OCI-LY1 (cell line): Measurements from ENCODE around the gene SARS1.

Experiments
- H2AFZ ChIP-seq: fragments of 200-600 bp; sonication (generic), shearing (Covaris generic); 2 replicates; pipeline ENCODE4 v1.6.0; 2014; ENCODE audit warnings: antibody characterized with exemption, mild to moderate bottlenecking, low read length
- H3F3A ChIP-seq: fragments of 200-600 bp; sonication (generic), shearing (Covaris generic); 2 replicates; pipeline ENCODE4 v1.6.0; 2014; ENCODE audit warnings: mild to moderate bottlenecking, antibody characterized with exemption, low read length, moderate library complexity; ENCODE audit not compliant: insufficient read depth
- H3K27ac ChIP-seq: fragments of 200-600 bp; sonication (generic); 2 replicates; pipeline ENCODE4 v1.5.1; 2014; ENCODE audit warnings: low read length, mixed run types, mild to moderate bottlenecking, low read depth; ENCODE audit not compliant: poor library complexity, severe bottlenecking
- H3K27me3 ChIP-seq: fragments of 200-600 bp; sonication (generic); 2 replicates; pipeline ENCODE4 v1.6.0; 2014; ENCODE audit warnings: antibody characterized with exemption, mild to moderate bottlenecking, low read length, moderate library complexity; ENCODE audit not compliant: insufficient read depth
- H3K36me3 ChIP-seq: fragments of 200-600 bp; sonication (generic); 2 replicates; pipeline ENCODE4 v1.6.1; 2014; ENCODE audit warnings: mild to moderate bottlenecking, antibody characterized with exemption, low read length, moderate library complexity, mixed read lengths; ENCODE audit not compliant: insufficient read depth
- H3K4me1 ChIP-seq: fragments of 200-600 bp; sonication (generic); 2 replicates; pipeline ENCODE4 v1.5.1; 2014; ENCODE audit warnings: mild to moderate bottlenecking, low read length, moderate library complexity; ENCODE audit not compliant: insufficient read depth, severe bottlenecking
- H3K4me2 ChIP-seq: fragments of 200-600 bp; sonication (generic), shearing (Covaris generic); 2 replicates; pipeline ENCODE4 v1.6.1; 2014; ENCODE audit warnings: low read length
- H3K4me3 ChIP-seq: fragments of 200-600 bp; sonication (generic); 2 replicates; pipeline ENCODE4 v1.5.1; 2014; ENCODE audit warnings: low read length, low read depth, mild to moderate bottlenecking, mixed read lengths; ENCODE audit not compliant: poor library complexity, severe bottlenecking
- H3K79me2 ChIP-seq: fragments of 200-600 bp; shearing (Covaris generic); 2 replicates; pipeline ENCODE4 v1.6.1; 2016; ENCODE audit warnings: mixed run types, low read length, mixed read lengths; ENCODE audit not compliant: insufficient read depth
- H3K9ac ChIP-seq: fragments of 200-600 bp; sonication (generic), shearing (Covaris generic); 2 replicates; pipeline ENCODE4 v1.6.1; 2014; ENCODE audit warnings: mild to moderate bottlenecking, low read length, mixed read lengths
- H3K9me2 ChIP-seq: fragments of 200-600 bp; sonication (generic), shearing (Covaris generic); 2 replicates; pipeline ENCODE4 v1.6.1; 2014; ENCODE audit warnings: low read depth, mild to moderate bottlenecking, low read length, mixed read lengths
- H3K9me3 ChIP-seq: fragments of 200-600 bp; shearing (Covaris generic); 2 replicates; pipeline ENCODE4 v1.6.1; 2014; ENCODE audit warnings: low read length, mixed read lengths
- H4K20me1 ChIP-seq: fragments of 200-600 bp; sonication (generic), shearing (Covaris generic); 2 replicates; pipeline ENCODE4 v1.6.0; 2016; ENCODE audit warnings: mild to moderate bottlenecking, low read length; ENCODE audit not compliant: insufficient read depth
- EZH2 ChIP-seq: fragments of 200-600 bp; sonication (generic), shearing (Covaris generic); IDR thresholded peaks from 2 replicates; pipeline ENCODE4 v1.8.0; 2017; ENCODE audit warnings: borderline replicate concordance, mixed run types, mild to moderate bottlenecking, antibody characterized with exemption, low read length, moderate library complexity, mixed read lengths
- TF ChIP-seq, protein P1 (sequence below): fragments of 200-600 bp; sonication (generic), shearing (Covaris generic); IDR thresholded peaks from 2 replicates; pipeline ENCODE4 v1.5.1; 2017; ENCODE audit warnings: mild to moderate bottlenecking, antibody characterized with exemption, low read length, moderate library complexity, mixed read lengths

Gene SARS1

DNA sequence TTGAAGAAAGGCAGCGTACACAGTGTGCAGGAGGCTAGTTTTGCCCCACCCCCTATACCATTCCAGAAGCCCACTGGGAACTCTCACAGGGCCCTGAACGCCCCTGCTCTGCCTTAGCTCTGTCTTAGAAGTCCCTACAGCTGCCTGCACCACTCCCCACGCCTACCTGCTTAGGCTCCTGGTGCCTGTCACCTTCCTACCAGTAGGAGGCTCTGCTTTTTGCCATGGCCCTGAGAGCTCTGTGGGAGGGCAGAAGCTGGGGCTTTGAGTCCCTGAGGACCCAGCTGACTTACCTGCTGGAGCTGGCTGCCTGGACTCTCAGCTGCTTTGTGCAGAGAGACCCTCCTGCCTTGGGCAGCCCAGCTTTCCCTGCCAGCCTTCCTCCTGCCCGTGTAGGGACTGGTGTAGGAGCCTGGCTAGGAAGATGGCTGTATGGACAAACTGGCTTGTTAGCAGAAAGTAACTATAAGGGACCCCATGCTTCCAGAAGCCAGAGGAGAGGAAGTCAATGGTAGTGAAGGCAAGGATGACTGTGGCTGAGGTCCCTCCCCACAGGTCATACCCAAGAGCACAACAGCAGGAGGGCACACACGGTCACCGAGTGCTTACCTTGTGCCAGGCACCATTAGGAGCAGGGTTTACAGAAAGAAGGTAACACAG is 25.8 kb downstream of the SARS1 start:
- Histone ChIP-seq H2AFZ (no peak overlapping the region), H3K27ac (no peak overlapping the region), H3K27me3 (no peaks in the 10 kb centered on the region), H3K4me3 (no peak overlapping the region), H3K9me3 (no peaks in the 10 kb centered on the region), H3K9me2 (no peaks in the 10 kb centered on the region), H3K9ac (no peak overlapping the region), H3K4me2 (no peak overlapping the region), H4K20me1 (no peaks in the 10 kb centered on the region), H3K36me3 (peaks cover 52% of the 10 kb centered on the region), H3K79me2 (no peaks in the 10 kb centered on the region), H3K4me1 (no peaks in the 10 kb centered on the region), H3F3A (no peaks in the 10 kb centered on the region)
- no peak for TF ChIP-seq EZH2
- TF ChIP-seq, protein P1, sequence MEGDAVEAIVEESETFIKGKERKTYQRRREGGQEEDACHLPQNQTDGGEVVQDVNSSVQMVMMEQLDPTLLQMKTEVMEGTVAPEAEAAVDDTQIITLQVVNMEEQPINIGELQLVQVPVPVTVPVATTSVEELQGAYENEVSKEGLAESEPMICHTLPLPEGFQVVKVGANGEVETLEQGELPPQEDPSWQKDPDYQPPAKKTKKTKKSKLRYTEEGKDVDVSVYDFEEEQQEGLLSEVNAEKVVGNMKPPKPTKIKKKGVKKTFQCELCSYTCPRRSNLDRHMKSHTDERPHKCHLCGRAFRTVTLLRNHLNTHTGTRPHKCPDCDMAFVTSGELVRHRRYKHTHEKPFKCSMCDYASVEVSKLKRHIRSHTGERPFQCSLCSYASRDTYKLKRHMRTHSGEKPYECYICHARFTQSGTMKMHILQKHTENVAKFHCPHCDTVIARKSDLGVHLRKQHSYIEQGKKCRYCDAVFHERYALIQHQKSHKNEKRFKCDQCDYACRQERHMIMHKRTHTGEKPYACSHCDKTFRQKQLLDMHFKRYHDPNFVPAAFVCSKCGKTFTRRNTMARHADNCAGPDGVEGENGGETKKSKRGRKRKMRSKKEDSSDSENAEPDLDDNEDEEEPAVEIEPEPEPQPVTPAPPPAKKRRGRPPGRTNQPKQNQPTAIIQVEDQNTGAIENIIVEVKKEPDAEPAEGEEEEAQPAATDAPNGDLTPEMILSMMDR = peak; percentile 64

DNA sequence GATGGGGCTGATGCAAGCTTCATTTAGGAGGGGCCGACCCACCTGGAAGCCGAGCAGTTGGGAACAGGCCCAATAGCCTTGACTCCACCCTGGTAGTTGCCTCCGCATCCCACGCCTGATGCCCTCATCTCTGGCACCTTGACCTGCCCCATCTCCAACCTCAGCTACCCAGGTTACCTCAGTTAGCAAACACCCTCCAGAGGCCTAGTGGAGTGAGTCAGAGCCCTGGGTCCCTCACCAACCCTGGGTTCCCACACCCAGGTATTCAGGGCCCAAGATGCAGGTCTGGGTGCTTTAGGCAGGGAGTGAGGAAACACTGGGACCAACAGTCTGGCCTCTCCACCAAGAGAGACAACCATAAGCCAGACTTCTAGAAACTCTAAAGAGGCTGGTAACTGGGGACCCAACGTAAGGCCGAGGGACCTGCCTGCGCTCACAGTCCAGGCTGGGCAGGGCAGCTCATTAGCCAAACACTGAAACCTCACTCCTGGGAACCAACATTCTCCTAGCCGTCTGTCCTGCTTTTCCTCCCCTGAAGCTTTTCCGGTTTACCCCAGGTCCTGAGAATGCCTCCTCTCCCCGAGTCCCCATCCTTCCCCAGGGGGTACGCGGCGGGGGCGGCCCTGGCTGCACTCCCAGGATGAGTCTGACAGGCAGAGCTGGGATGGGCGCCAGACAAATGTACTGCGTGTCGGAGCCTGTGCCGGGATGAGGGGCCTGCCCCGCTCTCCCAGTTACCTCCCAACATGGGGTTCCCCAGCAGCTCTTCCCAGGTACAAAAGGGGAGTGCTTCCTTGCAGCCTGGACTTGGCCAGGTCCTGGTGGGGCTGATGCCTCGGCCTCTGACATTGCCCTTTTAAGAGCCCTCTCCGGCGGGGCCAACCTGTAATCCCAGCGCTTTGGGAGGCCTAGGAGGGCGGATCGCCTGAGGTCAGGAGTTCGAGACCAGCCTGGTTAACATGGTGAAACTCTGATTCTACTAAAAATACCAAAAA is 26.7 kb downstream of the SARS1 start:
- Histone ChIP-seq H3K4me2 (no peak overlapping the region), H3K9ac (no peak overlapping the region), H3K27ac (no peak overlapping the region)

GRCh38 chr1:109241344-109241743 is 27.6 kb downstream of the SARS1 start:
- H3K4me1 ChIP-seq = no peaks in the 10 kb centered on the region
- H3K79me2 ChIP-seq = no peaks in the 10 kb centered on the region
- no peaks in the 10 kb centered on the region for H3K9me3 ChIP-seq
- H3K9ac ChIP-seq = no peak overlapping the region
- H3K36me3 ChIP-seq = peaks cover 34% of the 10 kb centered on the region
- no peak overlapping the region for H3K27ac ChIP-seq
- TF ChIP-seq EZH2 = no peak
- TF ChIP-seq, protein P1 = no peak
- H2AFZ ChIP-seq = no peak overlapping the region
- H3K9me2 ChIP-seq = no peaks in the 10 kb centered on the region
- no peaks in the 10 kb centered on the region for H4K20me1 ChIP-seq
- H3K4me3 ChIP-seq = no peak overlapping the region
- H3F3A ChIP-seq = no peaks in the 10 kb centered on the region
- H3K4me2 ChIP-seq = no peak overlapping the region
- no peaks in the 10 kb centered on the region for H3K27me3 ChIP-seq

More for the DNA sequence above, 26.7 kb downstream of the SARS1 start:
- Histone ChIP-seq H3K79me2 (no peaks in the 10 kb centered on the region), H3K4me1 (no peaks in the 10 kb centered on the region), H3K36me3 (peaks cover 43% of the 10 kb centered on the region), H3K9me2 (no peaks in the 10 kb centered on the region), H3F3A (no peaks in the 10 kb centered on the region), H3K4me3 (no peak overlapping the region), H4K20me1 (no peaks in the 10 kb centered on the region), H3K27me3 (no peaks in the 10 kb centered on the region), H3K9me3 (no peaks in the 10 kb centered on the region), H2AFZ (no peak overlapping the region)
- TF ChIP-seq, protein P1 = no peak
